Heart right ventricle (tissue), 16 donors: ENCODE measurements around the gene SPRING1. TPM values are rescaled to one million over a fixed set of nuclear protein-coding genes. Genes with fewer than 3 reads are reported as not detected.

Source experiments
- ATAC-seq, 8 donors: fragments of 200-7000 bp; cut with Tn5 transposase; one replicate each; pipeline ENCODE4 v1.9.1; 2020; ENCODE audit warnings: mild to moderate bottlenecking in 8 of 8, moderate library complexity in 8 of 8, moderate number of reproducible peaks in 1 of 8
- DNase-seq, 2 donors: peaks; one replicate each; pipeline ENCODE4 v3.0.0-alpha.2; 2020
- H3K27ac ChIP-seq, 10 donors: fragments of 200-600 bp; sonication (generic) in 2 of 10; one replicate each; pipeline versions ENCODE4 v1.5.0 to v1.8.0; 2020 to 2022; ENCODE audit warnings: mild to moderate bottlenecking in 3 of 10
- H3K27me3 ChIP-seq, 7 donors: fragments of 200-600 bp; one replicate each; pipeline ENCODE4 v1.8.0; 2021 to 2022; ENCODE audit warnings: mild to moderate bottlenecking in 2 of 7
- H3K36me3 ChIP-seq, 9 donors: fragments of 200-600 bp; sonication (generic) in 1 of 9; one replicate each; pipeline versions ENCODE4 v1.5.0 to v1.8.0; 2020 to 2022; ENCODE audit warnings: mild to moderate bottlenecking in 2 of 9
- H3K4me1 ChIP-seq, 9 donors: fragments of 200-600 bp; sonication (generic) in 1 of 9; one replicate each; pipeline versions ENCODE4 v1.5.0 to v1.8.0; 2020 to 2022; ENCODE audit warnings: mild to moderate bottlenecking in 4 of 9
- H3K4me3 ChIP-seq, 10 donors: fragments of 200-600 bp; sonication (generic) in 2 of 10; one replicate each; pipeline versions ENCODE4 v1.5.0 to v1.8.0; 2020 to 2022; ENCODE audit warnings: mild to moderate bottlenecking in 7 of 10, moderate library complexity in 2 of 10
- H3K9me3 ChIP-seq, 11 donors: fragments of 200-600 bp in 10 of 11; sonication (generic) in 2 of 11; one replicate each; pipeline versions ENCODE4 v1.5.0 to v1.8.0; 2013 to 2022; ENCODE audit warnings: mild to moderate bottlenecking in 2 of 11, control low read depth in 1 of 11, moderate library complexity in 1 of 11
- CTCF ChIP-seq, 9 donors: fragments of 200-600 bp; sonication (generic) in 2 of 9; IDR thresholded peaks; one replicate each; pipeline versions ENCODE4 v1.5.0 to v1.8.0; 2021 to 2022; ENCODE audit warnings: antibody characterized with exemption in 9 of 9, mild to moderate bottlenecking in 5 of 9, moderate library complexity in 1 of 9
- WGBS, 2 donors: extraction: QIAGEN DNeasy Blood & Tissue Kit; methylation state at CpG; one replicate each; pipeline ENCODE4 v1.1.7; 2013; ENCODE audit warnings: inconsistent platforms in 1 of 2; 5-methylcytosine and 5-hydroxymethylcytosine counted together
- intact Hi-C, 10 donors: fragments of 100-400 bp; cut with DNase I; formaldehyde crosslinking; loops; one replicate each; pipeline versions ENCODE4 v1.11.1 to v1.14.2; 2022
- polyA plus RNA-seq, 2 donors: library from polyadenylated mRNA; stranded (reverse); fragments of 200-250 nt; gene quantifications; one replicate each; pipeline ENCODE4 v1.2.3, GENCODE V29; 2013
- total RNA-seq, 10 donors: library from RNA; stranded (reverse); fragmentation: NEBNext Ultra II Directional in 3 of 10; extraction: Animal tissue kit (Norgen Biotek cat#: 25700) in 3 of 10; gene quantifications; one replicate each; pipeline versions ENCODE4 v1.2.1 to v1.2.4, GENCODE V29; 2021 to 2023
- donor health status: Arrhythmogenic right ventricular cardiomyopathy.
- donor health status: ischemic (EF 13 %, LVEDD 7.1; RV severe dilation, severe dysfunction).
- donor health status: healthy with polysubstance abuse.
- donor health status: DM: no; HTN: yes; CAD: no.
- donor health status: DM: no; HTN: no; CAD: no.
- donor health status: ischemic (EF 25% LVEDD 6.9; RV normal size, moderate dysfunction).
- donor health status: ischemic (EF 25% LVEDD 5.7; RV mildly dilated, moderate dysfunction).
- donor health status: healthy.
- donor health status: DM: yes; HTN: yes; CAD: no.
- donor health status: Ischemic cardiomyopathy.
- donor health status: ischemic (EF 35%, LVEDD 5.7; RV mildly dilated, moderate dysfunction).
- donor health status: nonischemic (EF 11% LVEDD 7.7; RV severe dilation, severe dysfunction).
- donor health status: DM: yes; HTN: yes; CAD: no.
- donor health status: PGD.
- donor health status: ischemic (EF 29% LVEDD 5.4; RV normal size, mild dysfunction).
- donor health status: nonischemic (EF 23%, LVEDD 6.1; RV moderate dilation, normal function).

Gene SPRING1
- total and polyA plus RNA-seq, 12 donors: 6.2 to 19.5 (median 10.5) TPM

- peaks cover 0 to 11% (median 0%) of the 10 kb centered on the region in 9 donors for H3K36me3 ChIP-seq
- intact Hi-C loops: loop anchor here in 6 of 10 donors (2.0 to 10.0 kb wide), 5 partner anchors 75 to 175 kb away; partner anchors contain the start of gene FBXW8 (in 1 of the 6)
- 85% methylated on average over 7 of the region's 7 CpGs for WGBS, 2 donors
- H3K27ac ChIP-seq: no peak overlapping the region
- TF ChIP-seq CTCF (IDR thresholded peaks at IDR 0.05): no peak
- H3K4me1 ChIP-seq: peaks cover 4 to 20% (median 15%) of the 10 kb centered on the region in 9 donors
- ATAC-seq: no peak
- no peak overlapping the region for H3K4me3 ChIP-seq
- DNase-seq: no peak
- no peaks in the 10 kb centered on the region for H3K9me3 ChIP-seq
- H3K27me3 ChIP-seq: no peaks in the 10 kb centered on the region
Observed at GRCh38 chr12:116739381-116739887, 1.6 kb upstream of the SPRING1 start.

GRCh38 chr12:116736962-116737773 is 701 bp downstream of the SPRING1 start:
- Histone ChIP-seq H3K36me3 (peaks cover 0 to 29% (median 4%) of the 10 kb centered on the region in 9 donors), H3K4me3 (peak overlapping the region; percentile 65 to 97 (median 87)), H3K9me3 (no peaks in the 10 kb centered on the region), H3K4me1 (peaks cover 4 to 20% (median 15%) of the 10 kb centered on the region in 9 donors), H3K27ac (peak overlapping the region in 9 of 10 donors; percentile 61 to 89 (median 84)), H3K27me3 (no peaks in the 10 kb centered on the region)
- no peak for TF ChIP-seq CTCF (IDR thresholded peaks at IDR 0.05)
- intact Hi-C loops: loop anchor here in 4 of 10 donors (5.0 to 10.0 kb wide), 4 partner anchors 78 to 178 kb away; partner anchors contain the start of gene FBXW8 (in 1 of the 4)
- no peak for DNase-seq
- 2% methylated on average over 24 of the region's 24 CpGs for WGBS, 2 donors
- ATAC-seq: no peak

- no peak for ATAC-seq
- Histone ChIP-seq H3K9me3 (no peaks in the 10 kb centered on the region), H3K27ac (no peak overlapping the region), H3K27me3 (no peaks in the 10 kb centered on the region), H3K4me1 (peaks cover 4 to 28% (median 15%) of the 10 kb centered on the region in 9 donors), H3K36me3 (peaks cover 0 to 32% (median 4%) of the 10 kb centered on the region in 9 donors), H3K4me3 (peak overlapping the region in 8 of 10 donors; percentile 75 to 97 (median 88))
- 69 to 73% methylated on average over 9 of the region's 9 CpGs for WGBS, 2 donors
- intact Hi-C loops: loop anchor here in 4 of 10 donors (5.0 to 10.0 kb wide), 4 partner anchors 79 to 179 kb away; partner anchors contain the start of gene FBXW8 (in 1 of the 4)
- DNase-seq: no peak
- TF ChIP-seq CTCF (IDR thresholded peaks at IDR 0.05): no peak
Observed at GRCh38 chr12:116735951-116736599, 1.8 kb downstream of the SPRING1 start.

- 80 to 90% methylated on average over 10 of the region's 10 CpGs for WGBS, 2 donors
- no peak for ATAC-seq
- no peak for TF ChIP-seq CTCF (IDR thresholded peaks at IDR 0.05)
- no peaks in the 10 kb centered on the region for H3K27me3 ChIP-seq
- intact Hi-C loops: loop anchor here in 4 of 10 donors (5.0 to 10.0 kb wide), 4 partner anchors 80 to 180 kb away; partner anchors contain the start of gene FBXW8 (in 1 of the 4)
- H3K27ac ChIP-seq: no peak overlapping the region
- H3K36me3 ChIP-seq: peaks cover 0 to 39% (median 4%) of the 10 kb centered on the region in 9 donors
- no peaks in the 10 kb centered on the region for H3K9me3 ChIP-seq
- peaks cover 4 to 29% (median 15%) of the 10 kb centered on the region in 9 donors for H3K4me1 ChIP-seq
- no peak for DNase-seq
- H3K4me3 ChIP-seq: no peak overlapping the region
Observed at GRCh38 chr12:116735084-116735483, 2.8 kb downstream of the SPRING1 start.
